ENCODE results near the gene STK35.

STK35 gene

GRCh38 chr20:2152317-2152716, 50.7 kb downstream of the STK35 start:
- TF ChIP-seq CTCF (IDR thresholded peaks at IDR 0.05) = no peak
- H3K4me3 ChIP-seq (ENCODE audit: low read depth in 1 of 2, low read length in 1 of 2) = no peak overlapping the region
- H3K9me3 ChIP-seq = no peaks in the 10 kb centered on the region
- no peaks in the 10 kb centered on the region for H3K27me3 ChIP-seq
- H3K27ac ChIP-seq = no peak overlapping the region
- H3K4me1 ChIP-seq (ENCODE audit: control insufficient read depth in 1 of 2, insufficient read depth in 1 of 2, low read depth in 1 of 2, low read length in 1 of 2) = no peaks in the 10 kb centered on the region
- peaks cover 25% of the 10 kb centered on the region for H3K36me3 ChIP-seq

- Histone ChIP-seq H3K27ac (no peak overlapping the region), H3K27me3 (no peaks in the 10 kb centered on the region), H3K4me1 (ENCODE audit: control insufficient read depth in 1 of 2, insufficient read depth in 1 of 2, low read depth in 1 of 2, low read length in 1 of 2) (no peaks in the 10 kb centered on the region), H3K9me3 (no peaks in the 10 kb centered on the region), H3K4me3 (ENCODE audit: low read depth in 1 of 2, low read length in 1 of 2) (no peak overlapping the region), H3K36me3 (peaks cover 15% of the 10 kb centered on the region)
- no peak for TF ChIP-seq CTCF (IDR thresholded peaks at IDR 0.05)
Measured at GRCh38 chr20:2153326-2153725, 51.7 kb downstream of the STK35 start.

- no peaks in the 10 kb centered on the region for H3K9me3 ChIP-seq
- no peak overlapping the region for H3K4me3 ChIP-seq (ENCODE audit: low read depth in 1 of 2, low read length in 1 of 2)
- no peak overlapping the region for H3K27ac ChIP-seq
- no peaks in the 10 kb centered on the region for H3K4me1 ChIP-seq (ENCODE audit: control insufficient read depth in 1 of 2, insufficient read depth in 1 of 2, low read depth in 1 of 2, low read length in 1 of 2)
- TF ChIP-seq CTCF (IDR thresholded peaks at IDR 0.05) = no peak
- H3K36me3 ChIP-seq = no peaks in the 10 kb centered on the region
- peaks cover 6% of the 10 kb centered on the region for H3K27me3 ChIP-seq
Measured at GRCh38 chr20:2156224-2156623, 54.6 kb downstream of the STK35 start.

GRCh38 chr20:2156666-2157624, 55.3 kb downstream of the STK35 start:
- no peaks in the 10 kb centered on the region for H3K4me1 ChIP-seq (ENCODE audit: control insufficient read depth in 1 of 2, insufficient read depth in 1 of 2, low read depth in 1 of 2, low read length in 1 of 2)
- H3K36me3 ChIP-seq = no peaks in the 10 kb centered on the region
- H3K27ac ChIP-seq = no peak overlapping the region
- H3K27me3 ChIP-seq = peaks cover 10% of the 10 kb centered on the region
- H3K9me3 ChIP-seq = no peaks in the 10 kb centered on the region
- H3K4me3 ChIP-seq (ENCODE audit: low read depth in 1 of 2, low read length in 1 of 2) = no peak overlapping the region
- TF ChIP-seq CTCF (IDR thresholded peaks at IDR 0.05) = no peak

- H3K4me1 ChIP-seq (ENCODE audit: control insufficient read depth in 1 of 2, insufficient read depth in 1 of 2, low read depth in 1 of 2, low read length in 1 of 2) = no peaks in the 10 kb centered on the region
- H3K27me3 ChIP-seq = peaks cover 12% of the 10 kb centered on the region
- H3K9me3 ChIP-seq = no peaks in the 10 kb centered on the region
- TF ChIP-seq CTCF (IDR thresholded peaks at IDR 0.05) = no peak
- H3K27ac ChIP-seq = no peak overlapping the region
- no peaks in the 10 kb centered on the region for H3K36me3 ChIP-seq
- no peak overlapping the region for H3K4me3 ChIP-seq (ENCODE audit: low read depth in 1 of 2, low read length in 1 of 2)
Measured at GRCh38 chr20:2162125-2162822, 60.6 kb downstream of the STK35 start.
